ENCODE results near the gene RPS3.

- TF ChIP-seq, protein P1, sequence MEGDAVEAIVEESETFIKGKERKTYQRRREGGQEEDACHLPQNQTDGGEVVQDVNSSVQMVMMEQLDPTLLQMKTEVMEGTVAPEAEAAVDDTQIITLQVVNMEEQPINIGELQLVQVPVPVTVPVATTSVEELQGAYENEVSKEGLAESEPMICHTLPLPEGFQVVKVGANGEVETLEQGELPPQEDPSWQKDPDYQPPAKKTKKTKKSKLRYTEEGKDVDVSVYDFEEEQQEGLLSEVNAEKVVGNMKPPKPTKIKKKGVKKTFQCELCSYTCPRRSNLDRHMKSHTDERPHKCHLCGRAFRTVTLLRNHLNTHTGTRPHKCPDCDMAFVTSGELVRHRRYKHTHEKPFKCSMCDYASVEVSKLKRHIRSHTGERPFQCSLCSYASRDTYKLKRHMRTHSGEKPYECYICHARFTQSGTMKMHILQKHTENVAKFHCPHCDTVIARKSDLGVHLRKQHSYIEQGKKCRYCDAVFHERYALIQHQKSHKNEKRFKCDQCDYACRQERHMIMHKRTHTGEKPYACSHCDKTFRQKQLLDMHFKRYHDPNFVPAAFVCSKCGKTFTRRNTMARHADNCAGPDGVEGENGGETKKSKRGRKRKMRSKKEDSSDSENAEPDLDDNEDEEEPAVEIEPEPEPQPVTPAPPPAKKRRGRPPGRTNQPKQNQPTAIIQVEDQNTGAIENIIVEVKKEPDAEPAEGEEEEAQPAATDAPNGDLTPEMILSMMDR (IDR thresholded peaks at IDR 0.05; ENCODE audit: poor library complexity), result no peak
- TF ChIP-seq EZH2phosphoT487 (IDR thresholded peaks at IDR 0.05; ENCODE audit: low read depth, severe bottlenecking, unreplicated experiment), result no peak
Observed at GRCh38 chr11:75453916-75454655, 54.8 kb downstream of the RPS3 start.

All from hepatocyte (in vitro differentiated cells).